Stimulated activated CD4-positive, alpha-beta T cell treated with anti-CD3 and anti-CD28 coated beads, Interleukin-15, amount 100 ng/mL, for 24 hours (primary cell): ENCODE data around the gene GIGYF2.

Experiments
- DNase-seq: peaks from one replicate; pipeline ENCODE4 v3.0.0-alpha.2; 2020

The GIGYF2 gene

DNA sequence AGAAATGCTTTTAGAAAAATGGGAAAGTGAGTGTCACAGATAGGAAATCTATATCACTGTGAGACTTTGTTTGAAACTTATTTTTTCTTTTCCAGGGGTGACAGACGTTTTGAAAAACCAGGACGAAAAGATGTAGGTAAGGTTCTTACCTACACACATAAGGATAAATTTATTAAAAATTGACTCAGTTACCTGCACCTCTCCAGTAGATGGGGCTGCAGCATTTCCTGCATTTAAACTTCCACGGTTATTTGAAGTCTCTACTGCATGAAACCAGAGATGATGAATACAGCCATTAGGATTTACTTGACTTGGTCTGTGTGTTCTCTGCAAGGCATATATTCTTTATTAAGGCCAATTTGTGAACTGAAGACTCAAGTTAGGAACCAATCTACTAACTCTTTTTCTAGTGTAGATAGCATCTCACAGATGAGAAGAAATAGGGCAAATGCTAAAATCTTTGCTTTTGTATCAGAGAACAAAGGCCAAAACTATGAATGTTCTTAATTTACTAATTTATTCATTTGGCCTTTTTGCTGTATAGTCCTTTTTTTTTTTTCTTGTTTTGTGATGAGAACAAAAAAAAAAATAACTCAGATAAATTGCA is 64.3 kb downstream of the GIGYF2 start:
- DNase-seq = peak; percentile 23

DNA sequence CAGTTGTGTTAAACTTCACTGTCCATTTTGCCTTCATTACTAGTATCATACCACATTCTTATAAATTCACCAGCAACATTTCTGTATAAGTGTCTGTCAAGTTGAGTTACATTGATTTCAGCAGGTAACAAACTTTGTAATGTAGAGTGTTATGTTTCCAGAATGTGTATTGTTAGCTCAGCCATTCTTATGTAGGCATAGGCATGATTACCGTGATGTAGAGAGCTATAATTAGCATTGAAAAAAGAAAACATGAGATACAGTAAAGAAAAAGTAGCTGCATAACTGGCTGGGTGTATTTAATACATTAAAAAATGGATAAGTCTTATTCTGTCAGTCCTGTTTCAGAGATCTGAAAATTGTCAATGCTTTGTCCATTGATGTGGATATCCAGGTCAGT is 70.7 kb downstream of the GIGYF2 start:
- DNase-seq = no peak

DNA sequence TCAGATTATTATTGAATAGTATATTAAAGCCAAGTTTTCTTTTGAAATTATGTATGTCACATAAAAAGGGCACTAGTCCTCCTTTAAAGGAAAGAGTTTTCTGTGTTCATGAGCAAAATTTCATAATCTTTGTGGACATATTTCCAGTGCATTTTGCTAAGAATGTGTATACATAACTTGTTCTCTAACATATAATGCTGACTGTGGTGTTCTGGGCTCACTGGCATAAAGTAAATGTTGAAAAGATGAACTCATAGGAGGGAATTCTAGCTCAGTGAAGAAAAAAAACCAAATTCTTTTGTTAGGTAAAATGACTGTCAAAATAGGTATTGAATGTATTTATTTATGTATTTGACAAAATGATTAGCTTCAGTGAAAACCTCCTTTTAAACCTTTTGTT is 73.1 kb downstream of the GIGYF2 start:
- no peak for DNase-seq

DNA sequence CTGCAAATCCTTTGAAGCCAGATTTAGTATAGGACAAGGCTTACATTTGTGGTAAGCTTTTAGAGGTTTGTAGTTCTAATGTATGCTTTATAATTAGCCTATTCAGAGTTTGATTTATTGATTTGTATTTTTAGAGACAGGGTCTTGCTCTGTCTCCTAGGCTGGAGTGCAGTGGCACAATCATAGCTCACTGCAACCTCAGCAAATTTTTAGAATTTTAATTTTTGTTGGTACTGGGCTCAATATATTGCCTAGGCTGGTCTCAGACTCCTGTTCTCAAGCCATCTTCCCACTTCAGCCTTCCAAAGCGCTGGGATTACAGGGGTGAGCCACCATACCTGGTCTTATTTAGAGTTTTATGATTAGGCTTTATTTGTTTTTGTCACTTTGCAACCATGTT is 74.7 kb downstream of the GIGYF2 start:
- no peak for DNase-seq

DNA sequence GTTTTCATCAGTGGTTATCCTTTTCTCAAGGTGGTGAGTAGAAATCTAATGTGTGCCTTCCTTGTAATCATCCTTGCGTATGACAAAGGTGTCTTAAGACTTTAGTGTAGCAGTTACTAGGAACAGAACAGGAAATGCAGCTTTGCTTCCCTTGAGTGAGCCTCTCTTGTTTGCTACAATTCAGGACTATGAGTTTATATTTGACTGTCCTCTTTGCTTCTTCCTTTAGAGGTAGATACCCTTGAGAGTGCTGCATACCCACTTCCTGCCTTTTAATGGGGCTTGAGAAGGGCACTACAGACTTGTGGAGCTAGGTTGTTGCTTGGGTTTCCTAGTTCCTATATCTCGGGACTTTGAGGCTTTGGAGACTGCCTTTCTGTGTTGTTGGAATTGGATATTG is 75.4 kb downstream of the GIGYF2 start:
- no peak for DNase-seq

DNA sequence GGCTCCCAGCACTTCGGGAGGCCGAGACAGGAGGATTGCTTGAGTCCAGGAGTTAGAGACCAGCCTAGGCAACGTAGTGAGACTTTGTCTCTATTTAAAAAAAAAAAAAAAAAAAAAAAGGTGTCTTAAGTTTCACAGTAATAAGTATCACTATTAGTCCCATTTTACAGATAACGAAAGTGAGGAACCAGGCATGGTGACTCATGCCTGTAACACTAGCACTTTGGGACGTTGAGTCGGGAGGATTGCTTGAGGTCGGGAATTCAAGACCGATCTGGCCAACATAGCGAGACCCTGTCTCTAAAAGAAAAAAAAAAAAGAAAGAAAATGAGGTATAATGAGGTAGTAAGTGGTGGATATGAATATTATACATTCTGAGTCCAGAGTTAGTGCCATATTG is 76.7 kb downstream of the GIGYF2 start:
- no peak for DNase-seq

DNA sequence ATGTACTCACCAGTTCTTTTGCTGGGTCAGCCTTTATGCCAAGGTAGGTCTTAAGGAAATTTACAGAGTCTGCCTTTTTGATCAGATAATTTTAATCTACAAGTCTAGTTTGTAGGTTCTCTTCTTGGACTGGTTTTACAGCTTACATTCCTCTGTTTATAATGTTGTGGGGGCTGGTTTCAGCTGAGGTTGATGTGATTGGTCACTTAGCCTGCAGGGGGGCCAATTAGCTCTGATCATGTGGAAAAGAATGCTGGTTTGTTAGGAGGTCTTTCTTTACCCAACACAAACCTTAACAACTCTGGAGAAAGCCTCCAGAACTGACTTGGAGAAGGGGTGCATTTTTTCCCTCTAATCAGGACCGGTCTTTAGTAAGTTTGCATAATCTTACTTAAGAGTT is 79.3 kb downstream of the GIGYF2 start, which contains the start of gene KCNJ13:
Gene KCNJ13, minus strand, starts transcription at position 131 of the 400 bp plus-strand sequence. CDS start 5,203 bp downstream, outside the sequence.
- no peak for DNase-seq

DNA sequence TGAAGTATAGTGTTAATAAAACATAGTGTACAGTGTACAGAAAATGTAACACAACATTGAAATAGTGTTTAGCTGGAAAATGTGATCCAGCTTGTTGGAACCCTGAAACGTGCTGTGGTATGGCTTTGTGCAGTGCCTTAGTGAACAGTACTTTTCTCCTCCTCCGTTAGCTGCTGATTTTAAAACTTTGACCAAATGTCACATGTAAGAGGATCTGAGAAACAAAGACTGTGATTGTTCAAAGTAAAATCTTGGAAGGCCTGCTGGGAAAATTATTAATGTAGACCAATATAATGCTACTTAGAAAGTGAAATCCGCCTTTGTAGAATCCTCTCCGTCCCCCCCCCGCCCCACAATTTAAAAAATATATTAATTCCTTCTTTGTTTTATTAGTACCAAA is 80.1 kb downstream of the GIGYF2 start:
- no peak for DNase-seq

DNA sequence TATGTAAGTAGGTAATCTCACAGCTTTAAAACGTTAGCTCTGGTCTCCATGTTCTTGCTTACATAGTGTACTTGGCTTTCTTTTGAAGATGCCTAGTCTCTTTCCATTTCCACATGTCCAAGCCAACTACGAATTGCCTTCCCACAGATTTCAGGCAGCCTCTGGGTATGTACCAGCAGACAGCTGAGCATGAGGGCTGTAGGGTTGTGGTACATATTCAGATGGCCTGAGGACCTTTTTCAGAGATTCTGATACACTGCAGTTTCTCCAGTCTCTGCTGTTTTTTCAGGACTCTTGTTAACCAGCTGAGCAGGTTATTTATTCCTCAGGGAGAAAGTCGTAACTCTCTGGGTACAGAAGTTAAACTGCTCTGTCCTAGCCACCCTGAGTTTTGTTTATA is 82.3 kb downstream of the GIGYF2 start:
- DNase-seq = no peak

DNA sequence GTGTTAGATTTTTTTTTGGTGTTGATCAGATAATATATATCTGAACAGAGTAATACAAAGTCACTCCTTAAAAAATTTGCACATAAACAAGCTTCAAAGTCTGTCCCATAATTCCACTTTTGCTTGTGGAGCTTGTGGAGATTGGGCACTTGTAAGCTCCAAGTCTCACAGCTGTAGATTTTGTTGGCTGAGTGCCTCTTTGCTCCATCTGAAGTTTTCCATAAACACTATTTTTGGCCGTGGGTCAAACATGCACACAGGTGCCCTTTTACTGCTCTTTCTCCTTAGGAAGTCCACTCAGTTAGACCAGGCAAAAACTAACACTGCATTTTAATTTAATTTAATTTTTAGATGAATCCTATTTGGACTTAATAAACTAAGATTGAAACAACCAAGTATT is 82.8 kb downstream of the GIGYF2 start:
- DNase-seq = no peak

DNA sequence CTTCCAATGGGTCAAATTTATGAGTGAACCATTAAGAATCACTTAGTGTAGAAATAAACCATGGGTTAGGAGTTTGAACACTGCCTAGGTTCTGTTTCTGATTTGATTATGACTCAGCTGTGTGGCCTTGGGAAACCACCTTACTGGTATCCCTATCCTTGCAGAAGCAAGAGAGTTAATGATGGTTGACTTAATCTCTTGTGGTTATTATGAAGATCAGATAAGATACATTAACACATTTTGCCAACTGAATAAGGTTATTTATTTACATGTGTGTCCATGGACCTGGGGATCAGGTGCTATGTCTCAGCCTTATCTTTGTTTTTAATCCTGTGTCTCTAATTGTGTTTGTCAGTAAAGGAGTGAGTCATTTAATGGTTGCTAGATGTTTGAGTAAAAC is 84.6 kb downstream of the GIGYF2 start:
- peak; percentile 49 for DNase-seq

DNA sequence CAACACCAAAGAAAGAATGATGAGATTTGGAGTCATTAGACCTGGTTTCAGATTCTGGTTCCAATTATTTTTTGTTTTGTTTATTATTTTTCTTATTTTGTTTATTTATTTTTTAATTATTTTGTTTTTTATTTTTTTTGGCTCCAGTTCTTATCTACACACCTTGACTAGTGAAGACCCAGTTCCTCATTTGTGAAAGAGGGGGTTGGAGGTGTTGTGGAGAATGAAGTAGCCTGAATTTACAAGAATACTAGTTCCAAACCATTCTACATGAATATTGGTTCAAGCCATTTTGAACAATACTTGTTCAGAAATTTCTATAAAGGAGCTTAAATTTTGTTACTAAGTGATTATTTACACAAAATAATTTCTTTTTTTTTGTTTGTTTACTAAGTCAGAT is 86.1 kb downstream of the GIGYF2 start:
- no peak for DNase-seq

DNA sequence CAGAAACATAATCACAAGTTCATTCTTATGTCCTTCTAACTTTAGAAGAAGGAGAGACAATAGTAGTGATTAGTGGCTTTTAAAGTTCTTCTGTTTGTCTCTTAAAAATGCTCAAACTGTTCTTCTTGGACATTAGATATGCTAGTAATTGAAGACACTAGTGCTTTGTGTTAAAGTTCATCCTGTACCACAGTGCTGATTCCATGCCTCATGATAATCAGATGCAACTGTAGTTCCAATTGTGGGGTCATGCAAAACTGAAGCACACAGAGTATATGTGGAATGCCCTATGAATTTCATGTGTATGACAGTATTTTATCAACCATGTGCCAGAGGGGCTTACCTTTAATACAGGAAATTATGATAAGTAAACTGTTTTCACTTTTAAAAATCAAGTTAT is 90.7 kb downstream of the GIGYF2 start:
- no peak for DNase-seq

DNA sequence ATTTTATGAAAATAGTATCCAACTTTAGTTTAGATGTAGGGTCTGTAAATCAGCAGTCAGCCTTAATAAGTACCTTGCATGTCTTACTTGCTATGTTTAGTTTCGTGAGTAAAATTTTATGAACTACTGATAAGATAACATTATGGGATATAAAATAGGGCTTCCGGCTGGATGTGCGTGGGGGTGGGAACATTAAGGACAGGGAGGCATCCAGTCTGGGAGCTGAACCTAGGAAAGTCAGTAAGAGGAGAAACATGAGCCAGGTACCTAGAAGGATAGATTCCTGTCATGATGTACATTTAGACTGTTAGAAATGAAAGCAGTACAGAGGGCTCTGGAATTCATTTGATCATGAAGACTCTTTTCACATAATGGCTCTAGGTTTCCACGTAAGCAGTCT is 92.0 kb downstream of the GIGYF2 start:
- DNase-seq = no peak

DNA sequence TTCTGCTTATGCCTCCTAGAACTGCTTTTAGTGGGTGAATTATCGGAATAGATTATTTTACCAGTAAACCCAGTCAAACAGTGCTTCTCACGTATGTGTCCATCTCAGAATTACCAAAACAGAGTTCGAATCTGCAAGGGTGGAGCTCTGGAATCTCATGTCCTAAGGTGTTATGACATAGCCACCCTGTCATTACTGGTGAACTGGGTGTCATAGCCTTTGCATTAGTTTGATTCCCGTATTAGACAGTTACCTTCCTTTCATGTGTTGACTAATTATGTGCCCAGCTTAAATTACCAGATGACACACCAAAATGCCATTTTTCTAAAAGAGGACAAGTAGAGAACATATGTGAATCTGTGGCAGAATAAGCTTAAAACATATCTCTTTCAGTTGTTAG is 94.4 kb downstream of the GIGYF2 start:
- no peak for DNase-seq

DNA sequence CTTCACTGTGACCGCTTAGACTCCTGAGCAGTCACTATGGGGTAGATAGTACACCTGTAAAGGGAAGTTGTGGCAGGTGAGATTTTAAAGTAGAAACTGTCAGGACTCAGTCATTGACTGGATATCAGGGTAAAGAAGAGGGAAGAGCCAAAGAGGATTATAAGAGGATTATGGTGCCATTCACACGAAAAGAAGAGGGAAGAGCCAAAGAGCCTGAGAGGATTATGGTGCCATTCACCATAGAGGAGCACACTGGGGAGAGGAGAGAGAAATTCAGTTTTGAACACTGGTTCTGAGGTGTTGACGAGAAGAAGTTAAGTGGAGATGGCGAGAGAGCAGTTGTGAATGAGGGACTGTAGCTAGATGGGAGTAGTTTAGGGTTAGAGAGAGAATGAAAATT is 96.1 kb downstream of the GIGYF2 start:
- no peak for DNase-seq

DNA sequence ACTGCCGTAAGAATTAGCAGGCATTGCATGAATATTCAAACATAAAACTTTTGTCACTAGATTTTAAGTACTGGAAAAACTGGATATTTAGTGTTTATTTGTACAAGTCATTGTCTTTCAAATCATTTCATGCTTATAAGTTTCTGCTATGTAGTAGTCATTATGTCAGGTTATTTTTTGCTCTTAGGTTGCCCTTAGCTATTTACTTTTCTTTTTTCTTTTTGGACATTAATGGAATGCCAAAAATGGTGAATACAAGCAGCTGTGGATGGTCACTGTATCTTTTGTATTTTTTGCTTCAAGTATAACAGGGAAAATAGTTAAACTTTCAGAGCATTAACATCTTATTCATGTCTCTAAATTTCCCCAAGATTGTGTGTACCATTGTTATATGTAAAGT is 97.8 kb downstream of the GIGYF2 start:
- DNase-seq = no peak

DNA sequence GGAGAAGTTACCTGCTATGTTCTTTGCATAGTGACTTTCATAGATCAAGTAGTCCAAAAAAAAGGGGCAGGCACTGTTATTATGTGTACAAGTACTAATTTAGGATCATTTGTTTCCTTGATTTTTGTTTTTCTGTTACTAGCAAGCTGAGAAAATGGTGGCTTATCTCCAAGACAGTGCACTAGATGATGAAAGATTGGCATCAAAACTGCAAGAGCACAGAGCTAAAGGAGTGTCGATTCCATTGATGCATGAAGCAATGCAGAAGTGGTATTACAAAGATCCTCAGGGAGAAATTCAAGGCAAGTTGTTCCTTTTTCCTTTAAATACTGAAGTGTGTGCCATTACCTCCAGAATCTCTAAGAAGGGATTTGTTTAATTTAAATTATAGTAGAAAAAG is 98.8 kb downstream of the GIGYF2 start:
- DNase-seq = no peak

DNA sequence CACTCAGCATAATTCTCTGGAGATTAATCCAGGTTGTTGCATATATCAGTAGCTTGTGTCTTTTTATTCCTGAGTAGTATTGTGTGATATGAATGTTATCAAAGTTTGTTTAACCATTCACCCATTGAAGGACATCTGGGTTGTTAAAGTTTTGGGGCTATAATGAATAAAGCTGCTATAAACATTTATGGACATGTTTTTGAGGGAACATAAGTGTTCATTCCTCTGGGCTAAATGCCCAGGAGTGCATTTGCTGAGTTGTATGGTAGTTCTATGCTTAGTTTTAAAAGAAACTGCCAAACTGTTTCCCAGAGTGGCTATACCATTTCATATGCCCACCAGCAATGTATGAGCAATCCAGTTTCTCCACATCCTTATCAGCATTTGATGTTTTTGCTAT is 101.1 kb downstream of the GIGYF2 start:
- no peak for DNase-seq

DNA sequence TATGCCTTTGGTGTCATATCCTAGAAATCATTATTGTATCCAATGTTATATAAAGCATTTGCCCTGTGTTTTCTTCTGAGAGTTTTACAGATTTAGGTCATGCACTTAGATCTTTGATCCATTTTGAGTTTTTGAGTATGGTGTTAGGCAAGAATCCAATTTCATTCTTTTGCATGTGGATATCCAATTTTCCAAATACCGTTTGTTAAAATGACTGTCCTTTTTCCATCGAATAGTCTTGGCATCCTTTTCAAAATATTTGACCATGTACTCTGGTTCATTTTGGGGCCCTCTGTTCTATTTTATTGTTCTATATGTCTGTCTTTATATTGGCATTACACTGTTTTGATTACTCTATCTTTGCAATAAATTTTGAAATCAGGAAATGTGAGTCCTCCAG is 103.0 kb downstream of the GIGYF2 start:
- DNase-seq = no peak

DNA sequence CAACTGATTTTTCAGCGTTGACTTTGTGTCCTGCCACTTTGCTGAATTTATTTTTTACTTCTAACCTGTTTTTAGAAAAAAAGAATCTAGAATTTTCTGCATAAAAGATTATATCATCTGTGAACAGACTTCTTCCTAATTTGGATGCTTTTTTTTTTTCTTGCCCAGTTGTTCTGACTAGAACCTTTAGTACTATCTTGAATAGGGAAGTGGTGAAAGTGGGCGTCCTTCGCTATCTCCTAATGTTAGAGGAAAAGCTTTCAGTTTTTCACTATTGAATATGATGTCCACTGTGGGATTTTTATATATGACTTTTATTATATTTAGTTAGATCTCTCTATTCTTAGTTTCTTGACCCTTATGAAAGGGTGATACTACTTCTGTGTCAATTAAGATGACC is 105.0 kb downstream of the GIGYF2 start:
- no peak for DNase-seq

DNA sequence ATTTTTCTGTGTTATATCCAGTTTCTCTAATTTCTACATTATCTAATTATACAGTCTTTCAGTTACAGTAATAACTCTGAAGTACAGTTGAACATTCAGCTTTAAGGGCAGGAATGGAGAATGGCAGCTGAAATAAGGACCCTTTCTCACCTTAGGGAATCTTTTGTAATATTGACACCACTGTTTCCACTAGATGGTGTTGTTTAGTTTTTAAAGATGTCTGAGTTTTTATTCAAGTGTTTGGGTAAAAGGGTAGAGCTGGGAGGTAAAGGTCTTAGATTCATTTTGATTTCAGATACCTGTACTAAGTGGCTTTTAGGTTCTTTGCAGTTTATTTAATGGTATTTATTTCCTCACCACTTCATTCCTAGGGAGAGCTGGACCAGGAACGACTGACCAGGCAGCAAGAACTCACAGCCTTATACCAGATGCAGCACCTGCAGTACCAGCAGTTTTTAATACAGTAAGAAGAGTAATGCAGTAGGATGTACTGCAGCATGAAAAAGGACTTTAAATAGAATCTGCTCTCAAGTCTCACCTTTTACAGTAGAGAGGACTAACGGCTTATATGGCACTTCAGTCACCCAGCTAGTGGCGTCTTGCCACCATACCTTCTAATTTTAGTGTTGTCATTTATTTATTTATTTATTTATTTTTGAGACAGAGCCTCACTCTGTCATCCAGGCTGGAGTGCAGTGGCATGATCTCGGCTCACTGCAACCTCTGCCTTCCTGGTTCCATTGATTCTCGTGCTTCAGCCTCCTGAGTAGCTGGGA is 112.4 kb downstream of the GIGYF2 start:
- DNase-seq = no peak

DNA sequence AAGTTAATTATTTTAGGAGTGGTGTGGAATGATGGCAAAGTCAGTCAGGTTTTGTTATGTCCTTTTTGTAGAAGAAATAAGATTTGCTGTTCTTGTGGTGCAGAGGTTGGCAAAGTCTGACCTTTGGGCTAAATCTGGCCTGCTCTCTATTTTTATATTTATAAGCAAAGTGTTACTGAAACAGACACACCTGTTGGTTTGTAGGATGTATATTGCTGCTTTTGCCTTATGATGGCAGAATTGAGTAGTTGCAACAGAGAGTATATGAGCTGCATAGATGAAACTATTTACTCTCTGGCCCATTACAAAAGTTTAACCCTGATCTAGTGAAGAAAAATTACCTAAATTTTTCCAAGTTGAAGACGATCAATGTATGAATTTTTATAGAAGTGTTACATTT is 113.3 kb downstream of the GIGYF2 start:
- no peak for DNase-seq

DNA sequence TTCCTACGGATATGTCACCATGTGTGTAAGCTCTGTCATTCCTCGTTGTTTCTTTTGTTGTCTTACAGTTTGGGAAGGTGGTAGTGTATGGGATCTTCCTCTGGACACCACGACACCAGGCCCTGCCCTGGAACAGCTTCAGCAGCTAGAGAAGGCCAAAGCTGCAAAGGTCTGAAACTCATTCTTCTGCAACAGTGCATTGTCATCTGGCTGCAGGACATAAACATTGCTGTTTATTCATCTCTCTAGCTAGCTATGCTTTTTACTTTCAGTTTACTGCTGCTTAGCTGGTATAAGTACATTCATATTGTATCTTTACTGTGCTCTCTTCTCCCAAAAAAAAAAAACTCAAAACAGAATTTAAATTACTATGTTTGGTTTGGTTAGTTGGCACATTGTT is 118.4 kb downstream of the GIGYF2 start:
- DNase-seq = no peak

DNA sequence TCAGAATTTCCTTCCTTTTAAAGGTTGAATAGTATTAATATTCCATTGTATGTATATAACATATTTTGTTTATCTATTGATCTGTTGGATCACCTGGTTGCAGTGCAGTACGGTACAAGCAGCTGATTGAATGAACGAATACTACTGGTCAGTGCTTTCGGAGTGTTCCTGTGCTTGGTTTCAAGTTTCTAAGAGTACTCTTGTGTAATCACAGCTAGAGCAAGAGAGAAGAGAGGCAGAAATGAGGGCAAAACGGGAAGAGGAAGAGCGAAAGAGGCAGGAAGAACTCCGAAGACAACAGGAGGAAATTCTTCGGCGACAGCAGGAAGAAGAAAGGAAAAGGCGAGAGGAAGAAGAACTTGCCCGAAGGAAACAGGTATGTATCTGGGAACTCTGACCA is 119.5 kb downstream of the GIGYF2 start:
- DNase-seq = no peak
